ENCODE measurements around the gene FOXI3.
"Not testable (repeated sequence)": the region's sequence is repeated elsewhere in the genome, so short reads cannot be mapped to it uniquely, and the experiment has no call there.

FOXI3 gene

GRCh38 chr2:88437010-88437409, 15.5 kb downstream of the FOXI3 start:
- DNase-seq: no peak

- no peak for DNase-seq
Observed at GRCh38 chr2:88429929-88430328, 22.6 kb downstream of the FOXI3 start.

GRCh38 chr2:88423733-88424132, 28.8 kb downstream of the FOXI3 start:
- DNase-seq: no peak

- DNase-seq: not testable (repeated sequence)
Observed at GRCh38 chr2:88419051-88419450, 33.4 kb downstream of the FOXI3 start.

- no peak for DNase-seq
Observed at GRCh38 chr2:88416016-88416663, 36.4 kb downstream of the FOXI3 start.

- not testable (repeated sequence) for DNase-seq
Observed at GRCh38 chr2:88408870-88409269, 43.6 kb downstream of the FOXI3 start.

- no peak for DNase-seq
Observed at GRCh38 chr2:88400037-88400767, 52.3 kb downstream of the FOXI3 start.

GRCh38 chr2:88398180-88398579, 54.3 kb downstream of the FOXI3 start:
- DNase-seq: no peak
